ENCODE data around the gene NTN4.
"Not testable (repeated sequence)": the region's sequence is repeated elsewhere in the genome, so short reads cannot be mapped to it uniquely, and the experiment has no call there.

The NTN4 gene

GRCh38 chr12:95796225-95796981 lies 5.8 kb upstream of the NTN4 start:
- DNase-seq (ENCODE audit: low read depth in 2 of 2), result no peak

GRCh38 chr12:95790917-95791849 lies 619 bp upstream of the NTN4 start:
- DNase-seq (ENCODE audit: low read depth in 2 of 2), result no peak

GRCh38 chr12:95789126-95790032 lies 1.2 kb downstream of the NTN4 start:
- no peak for DNase-seq (ENCODE audit: low read depth in 2 of 2)

GRCh38 chr12:95788637-95789036 lies 1.9 kb downstream of the NTN4 start:
- DNase-seq (ENCODE audit: low read depth in 2 of 2), result no peak

- no peak for DNase-seq (ENCODE audit: low read depth in 2 of 2)
Observed at GRCh38 chr12:95787274-95787818, 3.2 kb downstream of the NTN4 start.

- DNase-seq (ENCODE audit: low read depth in 2 of 2), result no peak
Observed at GRCh38 chr12:95784915-95785314, 5.6 kb downstream of the NTN4 start.

- DNase-seq (ENCODE audit: low read depth in 2 of 2), result no peak
Observed at GRCh38 chr12:95784286-95784685, 6.3 kb downstream of the NTN4 start.

- DNase-seq (ENCODE audit: low read depth in 2 of 2), result not testable (repeated sequence)
Observed at GRCh38 chr12:95775466-95775865, 15.1 kb downstream of the NTN4 start.

- DNase-seq (ENCODE audit: low read depth in 2 of 2), result no peak
Observed at GRCh38 chr12:95774311-95775045, 16.1 kb downstream of the NTN4 start.

GRCh38 chr12:95773320-95773719 lies 17.2 kb downstream of the NTN4 start:
- DNase-seq (ENCODE audit: low read depth in 2 of 2), result no peak

GRCh38 chr12:95767703-95768102 lies 22.9 kb downstream of the NTN4 start:
- DNase-seq (ENCODE audit: low read depth in 2 of 2), result no peak

- DNase-seq (ENCODE audit: low read depth in 2 of 2), result no peak
Observed at GRCh38 chr12:95766356-95767019, 24.1 kb downstream of the NTN4 start.

- DNase-seq (ENCODE audit: low read depth in 2 of 2), result no peak
Observed at GRCh38 chr12:95764848-95765247, 25.7 kb downstream of the NTN4 start.

GRCh38 chr12:95763809-95764253 lies 26.7 kb downstream of the NTN4 start:
- DNase-seq (ENCODE audit: low read depth in 2 of 2), result no peak

GRCh38 chr12:95762123-95762785 lies 28.3 kb downstream of the NTN4 start:
- no peak for DNase-seq (ENCODE audit: low read depth in 2 of 2)

- no peak for DNase-seq (ENCODE audit: low read depth in 2 of 2)
Observed at GRCh38 chr12:95760371-95760770, 30.2 kb downstream of the NTN4 start.

GRCh38 chr12:95759718-95760117 lies 30.8 kb downstream of the NTN4 start:
- DNase-seq (ENCODE audit: low read depth in 2 of 2), result no peak

GRCh38 chr12:95759039-95759438 lies 31.5 kb downstream of the NTN4 start:
- no peak for DNase-seq (ENCODE audit: low read depth in 2 of 2)

- no peak for DNase-seq (ENCODE audit: low read depth in 2 of 2)
Observed at GRCh38 chr12:95756362-95756761, 34.2 kb downstream of the NTN4 start.

Data from stimulated activated CD8-positive, alpha-beta memory T cell treated with anti-CD3 and anti-CD28 coated beads, Interleukin-2, amount 100 ng/mL, for 1 hour (primary cell).